ENCODE results near the gene REV3L.

DNA sequence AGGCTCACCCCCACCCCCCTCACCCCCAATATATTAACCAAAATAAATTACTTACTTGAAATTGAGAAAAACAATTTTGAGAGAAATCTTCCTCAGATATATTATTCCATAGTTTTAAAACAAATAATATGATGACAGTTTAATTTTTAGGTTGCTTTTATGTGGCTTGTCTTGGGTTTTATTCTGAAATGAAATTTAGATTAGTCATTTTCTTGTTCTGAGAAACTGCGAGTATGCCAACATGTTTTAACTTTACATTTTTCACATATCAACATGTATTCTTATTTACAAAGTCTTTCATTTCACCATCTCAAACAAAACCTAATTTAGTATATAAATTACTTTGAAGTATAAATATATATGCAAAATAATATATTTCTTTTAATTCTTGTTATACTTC, 11.1 kb downstream of the REV3L start:
- TF ChIP-seq CTCF (IDR thresholded peaks at IDR 0.05) = no peak
- no peak for TF ChIP-seq EZH2 (IDR thresholded peaks at IDR 0.05; ENCODE audit: borderline replicate concordance, insufficient read depth, low read depth, low read length, poor library complexity, severe bottlenecking)
